HG03354 (cell line): ENCODE results near the gene DMPK.

ENCODE experiments used
- ATAC-seq: cut with Tn5 transposase; IDR thresholded peaks from one replicate; pipeline ENCODE4 v1.9.1; 2021; ENCODE audit warnings: mild to moderate bottlenecking; ENCODE audit not compliant: unreplicated experiment, poor library complexity, severe bottlenecking

The DMPK gene

GRCh38 chr19:45772130-45772840 is 10.0 kb downstream of the DMPK start:
- ATAC-seq: no peak

GRCh38 chr19:45771311-45771933 is 10.9 kb downstream of the DMPK start:
- no peak for ATAC-seq

GRCh38 chr19:45770192-45771101 is 11.8 kb downstream of the DMPK start:
- ATAC-seq: peak; percentile 62

GRCh38 chr19:45769821-45770191 is 12.5 kb downstream of the DMPK start:
- ATAC-seq: peak; percentile 12

GRCh38 chr19:45768984-45769782 is 13.1 kb downstream of the DMPK start, which contains the start of gene SIX5:
TSS of gene SIX5 (minus strand) at chr19:45769252. CDS start at chr19:45768844, 408 bp downstream.
- ATAC-seq: peak; percentile 59

- ATAC-seq: no peak
These were observed 13.7 kb downstream of the DMPK start for GRCh38 chr19:45768655-45768983.

GRCh38 chr19:45767881-45768654 is 14.2 kb downstream of the DMPK start:
- ATAC-seq: no peak

- no peak for ATAC-seq
These were observed 14.8 kb downstream of the DMPK start for GRCh38 chr19:45767410-45767880.

GRCh38 chr19:45766869-45767346 is 15.4 kb downstream of the DMPK start:
- ATAC-seq: no peak

- no peak for ATAC-seq
These were observed 15.9 kb downstream of the DMPK start for GRCh38 chr19:45766296-45766868.

- no peak for ATAC-seq
These were observed 16.5 kb downstream of the DMPK start for GRCh38 chr19:45765702-45766295.

GRCh38 chr19:45764945-45765701 is 17.2 kb downstream of the DMPK start:
- ATAC-seq: no peak

- ATAC-seq: no peak
These were observed 17.8 kb downstream of the DMPK start for GRCh38 chr19:45764475-45764874.

- ATAC-seq: no peak
These were observed 18.5 kb downstream of the DMPK start for GRCh38 chr19:45763691-45764294.

GRCh38 chr19:45762870-45763631 is 19.2 kb downstream of the DMPK start:
- no peak for ATAC-seq

- ATAC-seq: no peak
These were observed 20.6 kb downstream of the DMPK start for GRCh38 chr19:45761714-45762113.
